ENCODE measurements around the gene LMNB1.

The LMNB1 gene

DNA sequence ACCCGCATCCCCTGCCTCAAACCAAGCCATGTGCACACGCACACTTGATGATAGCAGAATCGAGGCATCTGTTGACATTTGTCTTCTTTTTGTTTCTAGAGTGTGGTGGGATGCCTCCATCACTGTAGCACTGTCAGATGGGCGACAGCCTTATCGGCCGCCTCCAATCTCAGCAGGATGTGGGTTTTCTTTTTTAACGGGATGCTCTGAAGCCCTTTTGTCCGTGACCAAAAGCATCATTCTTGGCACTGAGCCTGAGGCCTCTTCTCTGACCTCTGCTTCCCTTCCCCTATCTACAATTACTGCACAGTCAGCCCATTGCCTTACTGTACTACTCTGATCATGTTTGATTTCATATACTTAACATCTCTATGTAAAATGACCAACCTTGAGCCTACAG lies 78.3 kb downstream of the LMNB1 start:
- H3K36me3 ChIP-seq (ENCODE audit: control insufficient read depth, insufficient read depth, low read length): peaks cover 3% of the 10 kb centered on the region; the same call in 1 of the 2 replicates
- H3K9ac ChIP-seq (ENCODE audit: low read depth, low read length): no peak overlapping the region
- H3K4me1 ChIP-seq (ENCODE audit: control insufficient read depth, insufficient read depth, low read length): peaks cover 31% of the 10 kb centered on the region
- no peak overlapping the region for H3K27ac ChIP-seq (ENCODE audit: low read depth, low read length)
- H3K9me3 ChIP-seq (ENCODE audit: control insufficient read depth, insufficient read depth, low read length): no peaks in the 10 kb centered on the region
- H3K27me3 ChIP-seq (ENCODE audit: control insufficient read depth, insufficient read depth, low read length): no peaks in the 10 kb centered on the region
- H3K4me3 ChIP-seq (ENCODE audit: low read depth, low read length): no peak overlapping the region

DNA sequence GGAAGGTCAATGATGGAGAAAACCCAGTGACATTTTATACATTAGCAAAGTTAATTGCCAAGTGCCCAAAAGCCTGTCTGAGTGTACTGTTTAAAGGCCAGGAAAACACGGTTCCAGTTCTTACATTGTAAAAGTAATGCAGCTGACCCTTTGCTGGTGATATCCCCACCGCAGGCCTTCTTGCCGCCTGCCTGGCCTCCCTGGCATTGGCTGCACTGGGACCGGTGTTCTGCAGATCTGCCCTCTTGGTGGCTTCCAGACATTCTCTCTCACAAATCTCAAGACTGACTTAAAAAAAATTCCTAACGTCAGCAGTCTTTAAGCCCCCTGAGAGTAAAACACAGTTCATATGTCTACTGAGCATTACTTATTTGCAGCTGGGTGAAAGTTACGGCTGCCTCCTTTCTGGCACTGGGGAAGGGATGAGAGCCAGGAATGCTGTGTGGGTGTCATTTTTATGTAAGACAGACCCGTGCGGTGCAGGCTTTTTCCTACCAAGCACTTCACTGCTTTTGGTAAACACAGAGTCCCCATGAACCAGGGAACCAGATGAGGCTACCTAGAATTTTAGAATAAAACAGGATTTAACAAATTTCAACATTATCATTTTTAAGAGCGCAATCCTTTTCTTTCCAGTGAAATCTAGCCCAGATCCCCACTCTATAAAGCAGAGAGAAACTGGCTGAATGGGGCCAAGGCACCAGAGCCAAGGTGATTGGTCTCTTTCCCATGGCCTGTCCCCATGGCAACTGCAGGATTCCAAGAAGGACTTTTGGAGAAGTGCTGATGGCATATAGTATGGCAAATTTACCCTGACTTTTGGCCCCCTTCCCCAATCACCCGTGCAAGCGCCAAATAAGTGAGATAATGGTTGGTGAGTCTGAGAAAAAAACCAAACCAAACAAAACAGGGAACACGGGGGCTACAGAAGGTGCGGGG lies 80.8 kb downstream of the LMNB1 start:
- no peaks in the 10 kb centered on the region for H3K27me3 ChIP-seq (ENCODE audit: control insufficient read depth, insufficient read depth, low read length)
- H3K9ac ChIP-seq (ENCODE audit: low read depth, low read length): no peak overlapping the region
- no peak overlapping the region for H3K27ac ChIP-seq (ENCODE audit: low read depth, low read length)
- no peaks in the 10 kb centered on the region for H3K9me3 ChIP-seq (ENCODE audit: control insufficient read depth, insufficient read depth, low read length)
- H3K4me1 ChIP-seq (ENCODE audit: control insufficient read depth, insufficient read depth, low read length): peaks cover 13% of the 10 kb centered on the region
- H3K4me3 ChIP-seq (ENCODE audit: low read depth, low read length): no peak overlapping the region
- H3K36me3 ChIP-seq (ENCODE audit: control insufficient read depth, insufficient read depth, low read length): peaks cover 3% of the 10 kb centered on the region; the same call in 1 of the 2 replicates

DNA sequence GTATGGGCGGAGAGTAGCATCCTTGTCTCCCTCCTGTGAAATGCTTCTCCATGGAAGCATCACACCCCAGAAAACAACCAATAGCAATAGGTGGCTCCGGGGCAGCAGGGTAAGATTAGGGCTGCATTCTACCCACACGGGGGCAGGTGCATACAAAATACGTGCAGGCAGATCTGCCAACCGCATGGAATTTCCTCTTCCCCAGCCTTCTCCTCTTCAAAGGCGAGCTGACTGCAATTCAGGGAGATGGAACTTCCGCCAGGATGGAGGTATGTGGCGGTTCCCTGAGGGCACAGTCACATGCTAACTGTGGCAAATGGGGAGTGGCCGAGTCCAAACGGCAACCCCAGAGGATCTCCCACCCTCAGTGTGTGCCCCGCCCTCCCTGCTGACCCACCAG lies 81.5 kb downstream of the LMNB1 start:
- H3K27me3 ChIP-seq (ENCODE audit: control insufficient read depth, insufficient read depth, low read length): no peaks in the 10 kb centered on the region
- H3K27ac ChIP-seq (ENCODE audit: low read depth, low read length): no peak overlapping the region
- H3K9me3 ChIP-seq (ENCODE audit: control insufficient read depth, insufficient read depth, low read length): no peaks in the 10 kb centered on the region
- no peak overlapping the region for H3K4me3 ChIP-seq (ENCODE audit: low read depth, low read length)
- H3K4me1 ChIP-seq (ENCODE audit: control insufficient read depth, insufficient read depth, low read length): peaks cover 13% of the 10 kb centered on the region
- H3K9ac ChIP-seq (ENCODE audit: low read depth, low read length): no peak overlapping the region
- H3K36me3 ChIP-seq (ENCODE audit: control insufficient read depth, insufficient read depth, low read length): peaks cover 3% of the 10 kb centered on the region; the same call in 1 of the 2 replicates

DNA sequence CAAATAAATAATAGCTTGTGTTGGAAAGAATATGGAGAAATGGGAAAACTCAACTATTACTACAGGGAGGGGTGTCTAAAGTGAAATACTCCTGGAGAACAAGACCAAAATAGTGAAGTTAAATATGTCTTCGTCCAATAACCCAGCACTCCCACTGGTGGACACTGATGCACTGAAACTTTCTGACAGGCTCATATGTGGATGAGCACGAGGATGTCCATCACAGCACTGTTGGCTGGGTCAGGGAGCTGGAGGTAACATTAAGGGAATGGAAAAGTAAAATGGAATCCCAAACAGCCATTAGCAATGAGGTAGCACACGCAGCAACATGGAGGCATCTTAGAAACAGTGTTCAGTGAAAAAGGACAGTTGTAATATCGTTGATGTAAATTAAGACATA lies 86.5 kb downstream of the LMNB1 start:
- no peaks in the 10 kb centered on the region for H3K9me3 ChIP-seq (ENCODE audit: control insufficient read depth, insufficient read depth, low read length)
- H3K4me3 ChIP-seq (ENCODE audit: low read depth, low read length): no peak overlapping the region
- no peak overlapping the region for H3K9ac ChIP-seq (ENCODE audit: low read depth, low read length)

DNA sequence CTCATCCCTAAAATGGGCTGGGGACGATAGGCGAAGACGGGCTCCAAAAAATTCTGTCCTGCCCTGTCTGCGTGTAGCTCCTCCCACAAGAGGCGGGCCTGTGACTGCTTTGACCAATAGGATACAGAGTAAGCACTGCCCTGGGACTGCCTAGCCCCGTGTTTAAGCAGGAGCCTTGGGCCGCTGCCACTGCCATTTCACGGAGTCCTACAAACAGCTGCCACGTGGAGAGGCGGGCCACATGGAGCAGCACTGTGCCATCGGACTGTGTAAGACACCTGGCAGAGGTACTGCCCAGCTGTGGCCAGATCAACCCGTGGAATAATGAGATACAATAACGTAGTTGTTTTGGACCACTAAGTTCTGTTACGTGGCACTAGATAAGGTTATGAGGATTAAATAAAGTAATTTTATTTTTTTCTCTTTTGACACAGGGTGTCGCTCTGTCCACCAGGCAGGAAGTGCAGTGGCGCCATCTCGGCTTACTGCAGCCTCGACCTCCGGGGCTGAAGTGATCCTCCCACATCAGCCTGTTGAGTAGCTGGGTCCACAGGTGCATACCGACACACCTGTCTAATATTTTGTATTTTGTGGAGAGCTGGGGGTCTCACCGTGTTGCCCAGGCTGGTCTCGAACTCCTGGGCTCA lies 87.2 kb downstream of the LMNB1 start:
- Histone ChIP-seq H3K9me3 (ENCODE audit: control insufficient read depth, insufficient read depth, low read length) (no peaks in the 10 kb centered on the region), H3K27me3 (ENCODE audit: control insufficient read depth, insufficient read depth, low read length) (no peaks in the 10 kb centered on the region), H3K9ac (ENCODE audit: low read depth, low read length) (no peak overlapping the region), H3K4me1 (ENCODE audit: control insufficient read depth, insufficient read depth, low read length) (peaks cover 6% of the 10 kb centered on the region), H3K4me3 (ENCODE audit: low read depth, low read length) (no peak overlapping the region), H3K27ac (ENCODE audit: low read depth, low read length) (no peak overlapping the region), H3K36me3 (ENCODE audit: control insufficient read depth, insufficient read depth, low read length) (no peaks in the 10 kb centered on the region)

More for the DNA sequence above, 86.5 kb downstream of the LMNB1 start:
- H3K4me1 ChIP-seq (ENCODE audit: control insufficient read depth, insufficient read depth, low read length): peaks cover under 1% of the 10 kb centered on the region; the same call in 1 of the 2 replicates
- no peaks in the 10 kb centered on the region for H3K27me3 ChIP-seq (ENCODE audit: control insufficient read depth, insufficient read depth, low read length)
- no peak overlapping the region for H3K27ac ChIP-seq (ENCODE audit: low read depth, low read length)
- H3K36me3 ChIP-seq (ENCODE audit: control insufficient read depth, insufficient read depth, low read length): no peaks in the 10 kb centered on the region

DNA sequence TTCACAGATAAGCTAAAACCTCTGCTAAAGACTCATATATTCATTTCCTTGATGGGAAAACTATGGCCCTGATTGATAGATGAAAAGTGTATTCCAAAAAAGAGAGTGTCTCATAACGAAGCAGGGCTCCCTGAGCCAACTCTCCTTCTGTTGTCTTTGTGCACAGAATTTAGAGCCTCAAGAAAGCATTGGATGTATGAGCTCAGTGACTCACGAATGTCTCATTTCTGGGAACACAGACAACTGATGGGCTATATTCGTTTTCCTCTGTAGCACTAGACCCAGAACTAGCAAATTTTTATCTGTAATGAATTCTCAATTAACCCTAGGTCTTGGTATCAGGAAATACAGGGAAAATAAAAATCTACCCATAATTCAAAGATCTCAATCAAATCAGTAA lies 88.4 kb downstream of the LMNB1 start:
- Histone ChIP-seq H3K9me3 (ENCODE audit: control insufficient read depth, insufficient read depth, low read length) (no peaks in the 10 kb centered on the region), H3K4me1 (ENCODE audit: control insufficient read depth, insufficient read depth, low read length) (peaks cover 11% of the 10 kb centered on the region), H3K27ac (ENCODE audit: low read depth, low read length) (no peak overlapping the region), H3K36me3 (ENCODE audit: control insufficient read depth, insufficient read depth, low read length) (no peaks in the 10 kb centered on the region), H3K27me3 (ENCODE audit: control insufficient read depth, insufficient read depth, low read length) (no peaks in the 10 kb centered on the region), H3K4me3 (ENCODE audit: low read depth, low read length) (no peak overlapping the region), H3K9ac (ENCODE audit: low read depth, low read length) (no peak overlapping the region)

DNA sequence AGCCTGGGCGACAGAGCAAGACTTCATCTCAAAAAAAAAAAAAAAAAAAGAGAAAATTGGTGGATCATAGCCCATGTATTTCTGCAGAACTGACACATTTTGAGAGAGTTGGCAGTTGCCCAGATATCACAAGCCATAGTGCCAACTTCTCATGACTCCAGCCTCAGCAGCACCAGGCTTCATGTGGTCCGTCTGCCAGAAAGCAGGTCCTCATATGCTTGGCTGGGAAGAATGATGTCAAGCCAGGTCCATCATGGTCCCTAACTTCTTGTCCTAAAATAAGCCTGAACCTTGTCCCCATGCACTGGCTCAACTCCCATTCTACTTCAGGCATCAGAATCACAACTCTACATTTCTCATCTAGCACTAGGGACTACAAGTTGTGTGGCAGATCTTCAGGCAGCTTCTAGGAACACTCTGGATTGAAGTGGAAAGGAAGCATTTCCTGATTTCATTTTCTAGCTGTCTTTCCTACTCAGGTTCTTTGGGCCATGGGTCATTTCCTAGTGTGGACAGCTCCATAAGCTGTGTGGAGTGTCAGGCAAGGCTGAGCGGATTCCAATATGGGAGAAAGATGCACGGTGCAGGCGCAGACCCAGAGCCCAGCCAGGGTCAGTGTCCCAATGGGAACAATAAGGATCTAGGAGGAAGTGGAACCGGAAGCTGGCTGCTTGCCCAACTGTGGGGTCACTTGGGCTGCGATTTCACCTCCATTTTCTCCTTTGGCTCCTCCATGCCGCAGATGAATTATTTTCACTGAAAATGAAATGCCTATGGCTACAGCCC lies 90.1 kb downstream of the LMNB1 start:
- Histone ChIP-seq H3K36me3 (ENCODE audit: control insufficient read depth, insufficient read depth, low read length) (no peaks in the 10 kb centered on the region), H3K9me3 (ENCODE audit: control insufficient read depth, insufficient read depth, low read length) (no peaks in the 10 kb centered on the region), H3K27ac (ENCODE audit: low read depth, low read length) (no peak overlapping the region), H3K9ac (ENCODE audit: low read depth, low read length) (no peak overlapping the region), H3K27me3 (ENCODE audit: control insufficient read depth, insufficient read depth, low read length) (no peaks in the 10 kb centered on the region), H3K4me3 (ENCODE audit: low read depth, low read length) (no peak overlapping the region), H3K4me1 (ENCODE audit: control insufficient read depth, insufficient read depth, low read length) (peaks cover 11% of the 10 kb centered on the region)

DNA sequence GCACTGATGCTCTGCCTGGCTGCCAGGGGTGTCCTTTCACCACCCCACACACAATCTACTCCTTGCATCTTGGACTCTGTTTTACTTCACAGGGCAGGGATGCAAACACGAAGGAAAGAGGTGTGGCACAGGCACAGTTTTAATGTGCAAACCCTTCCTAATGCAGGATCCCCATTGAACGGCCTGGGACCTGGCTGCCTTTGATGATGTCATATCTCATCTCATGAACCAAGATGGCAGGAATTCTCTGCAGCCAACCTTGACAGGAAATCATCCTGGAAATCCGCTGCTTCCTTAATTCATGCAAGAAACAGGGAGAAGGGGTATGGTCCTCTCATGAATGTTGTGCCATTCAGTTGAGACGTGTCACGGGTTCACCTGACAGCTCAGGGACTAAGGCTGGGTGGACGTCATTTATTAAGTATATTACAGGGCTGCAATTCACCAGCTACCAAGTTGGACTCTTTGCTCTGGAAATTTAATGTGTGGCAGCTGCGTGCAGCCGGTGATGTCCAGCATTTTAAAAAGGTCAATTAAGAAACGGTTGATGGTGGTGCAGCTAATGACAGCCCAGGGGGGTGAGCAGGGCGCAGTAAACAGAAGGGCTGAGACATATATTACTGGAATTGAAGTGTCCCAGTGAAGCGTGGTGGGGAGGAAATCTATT lies 91.5 kb downstream of the LMNB1 start:
- Histone ChIP-seq H3K9me3 (ENCODE audit: control insufficient read depth, insufficient read depth, low read length) (no peaks in the 10 kb centered on the region), H3K27me3 (ENCODE audit: control insufficient read depth, insufficient read depth, low read length) (no peaks in the 10 kb centered on the region), H3K4me1 (ENCODE audit: control insufficient read depth, insufficient read depth, low read length) (peaks cover 11% of the 10 kb centered on the region), H3K4me3 (ENCODE audit: low read depth, low read length) (peak overlapping the region; percentile 56; the same call in 1 of the 2 replicates), H3K27ac (ENCODE audit: low read depth, low read length) (no peak overlapping the region), H3K36me3 (ENCODE audit: control insufficient read depth, insufficient read depth, low read length) (no peaks in the 10 kb centered on the region), H3K9ac (ENCODE audit: low read depth, low read length) (no peak overlapping the region)

DNA sequence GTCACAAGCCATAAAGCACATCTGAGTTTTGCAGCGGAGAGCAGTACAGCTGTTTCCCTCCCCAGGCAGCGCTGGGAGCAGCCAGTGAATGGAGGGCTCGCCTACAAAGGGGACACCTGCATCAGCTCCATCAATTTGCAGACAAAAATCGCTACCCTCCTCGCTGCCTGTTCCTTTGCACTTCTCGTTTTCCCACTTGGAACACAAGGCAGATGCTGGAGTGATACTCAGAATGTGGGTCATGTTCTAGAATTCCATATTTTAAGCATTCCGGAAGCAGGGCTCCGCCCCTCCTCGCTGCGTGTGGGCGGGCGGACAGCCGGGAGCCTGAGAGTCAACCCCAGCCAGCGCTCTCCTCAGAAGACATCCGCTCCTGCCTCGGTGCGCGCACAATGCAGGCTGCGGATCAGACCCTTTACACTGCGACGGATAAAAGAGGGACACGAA lies 92.1 kb downstream of the LMNB1 start:
- H3K27ac ChIP-seq (ENCODE audit: low read depth, low read length): no peak overlapping the region
- peaks cover 11% of the 10 kb centered on the region for H3K4me1 ChIP-seq (ENCODE audit: control insufficient read depth, insufficient read depth, low read length)
- no peaks in the 10 kb centered on the region for H3K27me3 ChIP-seq (ENCODE audit: control insufficient read depth, insufficient read depth, low read length)
- H3K9ac ChIP-seq (ENCODE audit: low read depth, low read length): no peak overlapping the region
- no peaks in the 10 kb centered on the region for H3K9me3 ChIP-seq (ENCODE audit: control insufficient read depth, insufficient read depth, low read length)
- H3K4me3 ChIP-seq (ENCODE audit: low read depth, low read length): peak overlapping the region; percentile 56
- H3K36me3 ChIP-seq (ENCODE audit: control insufficient read depth, insufficient read depth, low read length): no peaks in the 10 kb centered on the region

DNA sequence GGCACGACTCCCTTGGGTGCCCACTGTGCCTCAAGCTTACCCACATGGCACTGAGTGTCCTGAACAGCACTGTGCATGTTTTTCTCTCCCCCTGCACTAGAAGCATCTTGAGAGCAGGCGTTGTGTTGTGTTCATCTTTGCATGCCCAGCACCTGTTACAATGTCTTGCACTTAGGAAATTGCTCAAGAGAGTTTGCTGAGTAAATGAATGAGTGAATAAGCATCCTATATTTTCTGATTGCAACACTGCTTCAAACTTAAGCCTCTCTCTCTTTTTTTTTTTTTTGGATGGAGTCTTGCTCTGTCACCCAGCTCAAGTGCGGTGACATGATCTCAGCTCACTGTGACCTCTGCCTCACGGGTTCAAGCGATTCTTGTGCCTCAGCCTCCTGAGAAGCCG lies 94.5 kb downstream of the LMNB1 start:
- Histone ChIP-seq H3K36me3 (ENCODE audit: control insufficient read depth, insufficient read depth, low read length) (no peaks in the 10 kb centered on the region), H3K27me3 (ENCODE audit: control insufficient read depth, insufficient read depth, low read length) (no peaks in the 10 kb centered on the region), H3K9me3 (ENCODE audit: control insufficient read depth, insufficient read depth, low read length) (no peaks in the 10 kb centered on the region), H3K9ac (ENCODE audit: low read depth, low read length) (no peak overlapping the region), H3K27ac (ENCODE audit: low read depth, low read length) (no peak overlapping the region), H3K4me3 (ENCODE audit: low read depth, low read length) (no peak overlapping the region), H3K4me1 (ENCODE audit: control insufficient read depth, insufficient read depth, low read length) (peaks cover 21% of the 10 kb centered on the region)
